Hindlimb muscle (tissue), 1 donor: ENCODE results near the gene NSF. TPM values are rescaled to one million over a fixed set of nuclear protein-coding genes. Genes with fewer than 3 reads are reported as not detected.

ENCODE experiments used
- DNase-seq: peaks from one replicate; pipeline ENCODE4 v3.0.0-alpha.2; 2013
- polyA plus RNA-seq: library from polyadenylated mRNA; unstranded; fragments of 120-200 nt; gene quantifications from one replicate; pipeline ENCODE4 v1.2.1, GENCODE V29; 2013; ENCODE audit not compliant: insufficient read length

The NSF gene
- polyA plus RNA-seq, 1 donor = 17.3 TPM

GRCh38 chr17:46719891-46720290 lies 129.4 kb downstream of the NSF start:
- no peak for DNase-seq

GRCh38 chr17:46720408-46720807 lies 129.9 kb downstream of the NSF start:
- DNase-seq = no peak

- DNase-seq = no peak
Measured at GRCh38 chr17:46722662-46723285, 132.3 kb downstream of the NSF start.

DNA sequence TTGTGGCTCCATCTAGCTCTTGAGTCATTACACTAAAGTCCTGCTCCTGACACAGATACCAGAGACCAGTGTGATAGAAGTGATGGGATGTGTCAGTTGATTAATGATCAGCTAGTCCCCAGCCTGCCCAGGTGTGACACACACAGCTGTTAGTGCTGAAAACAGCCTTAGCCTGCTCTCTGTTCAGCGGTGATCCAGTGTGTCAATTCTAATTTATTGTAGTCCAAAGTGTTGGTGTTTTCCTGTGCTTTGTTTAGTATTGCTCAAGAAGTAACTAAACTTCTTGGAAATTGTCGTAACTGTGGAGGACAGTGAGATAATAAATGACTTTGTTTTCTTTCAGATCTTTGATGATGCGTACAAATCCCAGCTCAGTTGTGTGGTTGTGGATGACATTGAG lies 135.7 kb downstream of the NSF start:
- no peak for DNase-seq

DNA sequence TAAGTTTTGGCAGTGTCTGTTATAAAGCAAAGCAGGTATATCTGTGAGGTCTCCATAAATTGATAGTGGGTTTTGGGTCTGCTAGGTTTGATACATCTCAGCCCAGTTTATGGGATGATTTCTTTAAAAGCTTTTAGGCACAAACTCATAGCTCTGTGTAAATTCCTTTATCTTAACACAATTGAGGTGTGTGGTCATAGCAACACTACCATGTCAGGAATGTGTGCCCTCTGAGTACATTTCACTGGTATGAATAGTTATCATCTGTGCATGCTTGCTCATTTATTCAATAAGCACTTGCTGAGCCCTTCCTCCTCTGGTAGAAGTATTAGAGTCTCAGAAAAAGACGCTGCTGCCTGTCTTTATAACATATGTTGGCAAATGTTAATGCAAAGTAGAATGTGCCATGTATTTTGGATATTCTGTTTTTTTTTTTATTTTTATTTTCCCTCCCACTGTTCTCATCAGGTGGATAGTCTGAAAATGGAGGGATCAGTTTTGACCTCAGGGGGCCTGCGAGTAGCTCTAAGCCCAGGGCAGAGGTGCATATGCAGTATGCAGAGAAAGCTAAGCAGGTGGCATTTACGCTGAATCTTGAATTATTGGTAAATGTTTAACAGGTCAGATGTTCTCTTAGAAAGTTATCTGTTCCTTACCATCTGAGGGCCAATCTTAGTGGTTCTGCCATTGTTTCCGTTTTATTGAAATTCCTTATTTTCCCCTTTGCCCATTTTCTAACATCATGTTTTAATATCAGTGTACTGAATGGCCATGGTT lies 137.3 kb downstream of the NSF start:
- no peak for DNase-seq

GRCh38 chr17:46730026-46730425 lies 139.6 kb downstream of the NSF start:
- no peak for DNase-seq

DNA sequence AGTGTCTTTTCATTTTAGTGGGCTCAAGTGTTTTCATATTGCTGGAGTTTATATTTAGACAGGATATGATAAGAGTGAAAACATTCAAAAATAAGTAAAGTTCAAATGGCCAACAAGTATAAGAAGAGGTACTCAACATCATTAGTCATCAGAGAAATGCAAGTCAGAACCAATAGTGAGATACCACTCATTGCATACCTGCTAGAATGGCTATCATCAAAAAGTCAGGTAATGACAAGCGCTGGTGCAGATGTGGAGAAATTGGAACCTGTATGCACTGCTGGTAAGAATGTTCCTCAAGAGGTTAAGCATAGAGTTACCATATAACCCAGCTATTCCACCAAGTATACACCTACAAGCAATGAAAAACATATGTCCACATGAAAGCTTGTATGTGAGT lies 140.2 kb downstream of the NSF start:
- DNase-seq = no peak

- no peak for DNase-seq
Measured at GRCh38 chr17:46732160-46732559, 141.7 kb downstream of the NSF start.

GRCh38 chr17:46732754-46733398 lies 142.4 kb downstream of the NSF start:
- DNase-seq = no peak

DNA sequence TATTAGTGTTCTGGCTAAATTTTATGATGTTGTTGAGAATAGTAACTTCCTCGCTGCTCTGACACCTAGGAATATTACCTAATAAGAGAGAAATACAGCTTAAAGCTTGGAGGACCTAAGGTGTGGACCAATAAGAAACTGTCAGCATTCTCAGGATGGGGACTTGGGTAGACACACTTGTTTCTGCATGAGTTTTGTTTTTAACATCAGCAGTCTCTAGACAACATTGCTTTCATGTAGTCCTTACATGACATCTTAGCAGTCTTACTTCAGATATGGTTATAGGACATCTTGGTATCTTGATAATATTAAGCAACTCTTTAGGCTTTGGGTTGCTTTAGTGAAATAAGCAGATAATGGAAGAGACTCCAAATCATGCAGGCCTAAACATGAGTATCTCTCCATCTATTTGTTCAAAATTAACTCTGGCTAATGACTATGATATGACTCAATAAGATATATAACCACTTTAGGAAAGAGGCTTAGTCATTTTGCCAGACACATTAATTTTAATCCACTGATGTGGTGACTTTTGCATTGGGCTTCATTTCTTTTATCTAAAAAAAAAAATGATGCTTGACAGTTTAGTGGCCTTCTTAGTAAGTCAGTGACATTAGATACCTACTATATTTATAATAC lies 143.5 kb downstream of the NSF start:
- DNase-seq = no peak

DNA sequence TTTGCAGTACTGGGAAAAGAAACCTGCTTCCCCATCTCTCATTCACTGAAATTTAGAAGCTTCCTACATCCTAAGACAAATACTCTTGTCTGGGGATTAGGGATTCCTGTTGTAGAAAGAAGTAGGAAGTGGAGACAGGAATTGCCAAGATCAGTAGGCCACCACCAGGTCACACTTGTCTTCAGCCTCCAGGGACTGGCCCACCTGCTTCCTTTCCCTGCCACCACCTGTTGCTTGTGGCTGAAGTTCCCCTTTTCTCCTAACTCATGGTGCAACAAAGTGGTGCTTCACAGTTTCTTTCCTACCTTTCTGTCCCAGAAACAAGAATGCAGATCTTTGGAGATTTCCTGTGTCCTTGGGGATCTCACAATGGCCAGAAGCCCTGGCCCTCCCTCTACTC lies 145.6 kb downstream of the NSF start:
- DNase-seq = no peak

- DNase-seq = no peak
Measured at GRCh38 chr17:46737326-46737725, 146.9 kb downstream of the NSF start.

- no peak for DNase-seq
Measured at GRCh38 chr17:46738544-46738943, 148.1 kb downstream of the NSF start.

- DNase-seq = no peak
Measured at GRCh38 chr17:46739982-46740381, 149.5 kb downstream of the NSF start.

DNA sequence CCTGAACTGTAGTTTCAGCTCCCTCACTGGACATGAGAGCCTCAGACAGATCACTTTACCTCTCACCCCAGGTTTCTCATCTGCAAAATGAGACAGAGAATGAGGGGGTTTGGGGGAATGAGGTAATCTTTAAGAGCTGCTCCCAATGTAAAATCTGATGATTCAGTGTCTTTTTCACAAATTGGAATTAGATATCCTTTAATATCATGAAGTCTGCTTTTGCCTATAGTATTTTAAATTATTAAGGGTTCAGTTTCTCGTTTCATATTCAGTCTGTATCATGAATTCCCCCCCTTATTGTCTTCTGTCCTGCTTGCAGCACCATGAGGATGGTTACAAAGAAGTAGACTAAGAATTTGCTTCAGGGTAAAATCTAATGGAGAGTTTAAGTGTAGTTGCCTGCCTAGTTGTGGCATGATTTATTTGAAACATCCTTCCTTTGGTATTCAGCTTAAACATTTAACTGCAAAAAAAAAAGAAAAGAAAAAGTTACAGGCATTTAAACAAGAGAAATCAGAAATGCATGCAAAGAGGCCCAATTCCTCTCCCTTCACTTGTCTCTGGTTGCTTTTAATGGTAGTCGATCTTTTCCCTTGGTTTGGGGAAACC lies 150.8 kb downstream of the NSF start:
- no peak for DNase-seq

GRCh38 chr17:46742565-46743270 lies 152.2 kb downstream of the NSF start:
- DNase-seq = no peak

DNA sequence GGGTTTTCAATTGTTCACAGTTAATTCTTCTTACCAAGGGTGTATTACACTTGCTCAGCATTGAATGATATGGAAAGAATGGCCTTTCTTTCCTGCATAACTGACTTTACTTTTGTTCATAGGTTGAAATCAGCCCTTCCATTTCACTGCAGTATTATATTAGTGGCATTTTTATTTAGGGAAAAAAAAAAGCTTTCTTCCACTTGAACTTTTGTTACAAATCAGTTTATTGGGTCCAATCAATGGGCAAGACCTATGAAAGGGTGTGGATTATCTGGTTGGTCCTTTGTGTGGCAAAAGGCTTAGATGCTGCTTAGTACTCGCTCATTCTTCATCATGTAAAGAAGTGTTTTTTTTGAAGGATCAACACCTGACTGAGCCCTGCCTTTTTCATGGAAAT lies 154.0 kb downstream of the NSF start:
- no peak for DNase-seq

- DNase-seq = no peak
Measured at GRCh38 chr17:46745376-46745775, 154.9 kb downstream of the NSF start.

DNA sequence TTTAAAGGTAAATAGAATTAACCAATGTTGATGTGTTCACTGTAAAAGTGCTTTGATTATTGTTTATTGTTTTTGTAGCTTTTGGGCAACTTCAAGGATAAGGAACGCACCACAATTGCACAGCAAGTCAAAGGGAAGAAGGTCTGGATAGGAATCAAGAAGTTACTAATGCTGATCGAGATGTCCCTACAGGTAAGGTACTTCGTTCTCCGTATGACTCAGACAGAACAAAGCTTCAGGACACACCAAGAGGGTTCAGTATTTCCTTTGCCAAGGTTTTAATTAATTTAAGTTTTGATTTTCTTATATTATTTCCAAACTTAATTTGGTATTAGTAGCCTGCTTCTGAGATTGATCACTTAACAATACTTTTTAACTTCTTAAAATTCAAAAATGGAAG lies 161.0 kb downstream of the NSF start:
- DNase-seq = no peak

- DNase-seq = no peak
Measured at GRCh38 chr17:46753776-46754175, 163.3 kb downstream of the NSF start.

- no peak for DNase-seq
Measured at GRCh38 chr17:46756081-46756735, 165.7 kb downstream of the NSF start.

- DNase-seq = no peak
Measured at GRCh38 chr17:46756861-46757260, 166.4 kb downstream of the NSF start.
